ENCODE data around the gene TNFSF15. TPM values are rescaled to one million over a fixed set of nuclear protein-coding genes. Genes with fewer than 3 reads are reported as not detected.
A peak's percentile ranks its signal among the peaks of the same experiment; 100 is the strongest.
"Not testable (repeated sequence)": the region's sequence is repeated elsewhere in the genome, so short reads cannot be mapped to it uniquely, and the experiment has no call there.

TNFSF15 gene
- total RNA-seq, 1 donor from 2014 or later, result 0.90 TPM

GRCh38 chr9:114756920-114757319 is 48.9 kb downstream of the TNFSF15 start:
- no peak for DNase-seq (ENCODE audit: low read depth in 2 of 2)

- no peak for DNase-seq (ENCODE audit: low read depth in 2 of 2)
Observed at GRCh38 chr9:114754581-114754980, 51.3 kb downstream of the TNFSF15 start.

- DNase-seq (ENCODE audit: low read depth in 2 of 2), result no peak
Observed at GRCh38 chr9:114746591-114747346, 59.1 kb downstream of the TNFSF15 start.

- no peak for DNase-seq (ENCODE audit: low read depth in 2 of 2)
Observed at GRCh38 chr9:114745879-114746550, 59.8 kb downstream of the TNFSF15 start.

GRCh38 chr9:114745108-114745848 is 60.6 kb downstream of the TNFSF15 start:
- DNase-seq (ENCODE audit: low read depth in 2 of 2), result peak; percentile 54 to 86

GRCh38 chr9:114743446-114743845 is 62.4 kb downstream of the TNFSF15 start:
- DNase-seq (ENCODE audit: low read depth in 2 of 2), result no peak

- no peak for DNase-seq (ENCODE audit: low read depth in 2 of 2)
Observed at GRCh38 chr9:114742947-114743346, 62.9 kb downstream of the TNFSF15 start.

- not testable (repeated sequence) for DNase-seq (ENCODE audit: low read depth in 2 of 2)
Observed at GRCh38 chr9:114741521-114741920, 64.3 kb downstream of the TNFSF15 start.

GRCh38 chr9:114738581-114739316 is 67.1 kb downstream of the TNFSF15 start:
- DNase-seq (ENCODE audit: low read depth in 2 of 2), result peak; percentile 65 to 91

GRCh38 chr9:114737847-114738246 is 68.0 kb downstream of the TNFSF15 start:
- DNase-seq (ENCODE audit: low read depth in 2 of 2), result no peak

GRCh38 chr9:114737118-114737517 is 68.7 kb downstream of the TNFSF15 start:
- no peak for DNase-seq (ENCODE audit: low read depth in 2 of 2)

- DNase-seq (ENCODE audit: low read depth in 2 of 2), result peak in 1 of 2 donors; percentile 51
Observed at GRCh38 chr9:114735704-114736103, 70.1 kb downstream of the TNFSF15 start.

- DNase-seq (ENCODE audit: low read depth in 2 of 2), result not testable (repeated sequence)
Observed at GRCh38 chr9:114735139-114735538, 70.7 kb downstream of the TNFSF15 start.

Other genes starting within 250 kb of the TNFSF15 start
- gene ATP6V1G1, start 218.3 kb downstream of the TNFSF15 start, total RNA-seq, result 85.8 and 116 TPM in 2 replicates
- gene TMEM268, start 194.7 kb downstream of the TNFSF15 start, total RNA-seq, result 3.9 and 7.2 TPM in 2 replicates
- not detected in 2 replicates for gene TEX53, start 148.2 kb downstream of the TNFSF15 start, total RNA-seq
- gene TEX48, start 123.8 kb downstream of the TNFSF15 start, total RNA-seq, result not detected in 2 replicates
- not detected in 2 replicates for gene TNFSF8, start 124.6 kb upstream of the TNFSF15 start, total RNA-seq

All from dermis microvascular lymphatic vessel endothelial cell (primary cell).